HL-60 (cell line): Measurements from ENCODE around the gene RASAL1.

Experiments used
- CTCF ChIP-seq: IDR thresholded peaks from one replicate; pipeline ENCODE4 v1.5.1; 2011; ENCODE audit warnings: low read length, control low read depth, inconsistent platforms; ENCODE audit not compliant: insufficient read depth
- GABPA ChIP-seq: IDR thresholded peaks from 2 replicates; pipeline ENCODE4 v1.6.1; 2012; ENCODE audit warnings: low read depth
- POLR2AphosphoS5 ChIP-seq: IDR thresholded peaks from 2 replicates; pipeline ENCODE4 v1.6.1; 2012; ENCODE audit warnings: low read depth
- REST ChIP-seq: IDR thresholded peaks from 2 replicates; pipeline ENCODE4 v1.6.1; 2012; ENCODE audit warnings: low read depth; ENCODE audit not compliant: insufficient replicate concordance
- SPI1 ChIP-seq: IDR thresholded peaks from 2 replicates; pipeline ENCODE4 v1.6.1; 2012; ENCODE audit warnings: low read depth, mild to moderate bottlenecking, borderline replicate concordance

DNA sequence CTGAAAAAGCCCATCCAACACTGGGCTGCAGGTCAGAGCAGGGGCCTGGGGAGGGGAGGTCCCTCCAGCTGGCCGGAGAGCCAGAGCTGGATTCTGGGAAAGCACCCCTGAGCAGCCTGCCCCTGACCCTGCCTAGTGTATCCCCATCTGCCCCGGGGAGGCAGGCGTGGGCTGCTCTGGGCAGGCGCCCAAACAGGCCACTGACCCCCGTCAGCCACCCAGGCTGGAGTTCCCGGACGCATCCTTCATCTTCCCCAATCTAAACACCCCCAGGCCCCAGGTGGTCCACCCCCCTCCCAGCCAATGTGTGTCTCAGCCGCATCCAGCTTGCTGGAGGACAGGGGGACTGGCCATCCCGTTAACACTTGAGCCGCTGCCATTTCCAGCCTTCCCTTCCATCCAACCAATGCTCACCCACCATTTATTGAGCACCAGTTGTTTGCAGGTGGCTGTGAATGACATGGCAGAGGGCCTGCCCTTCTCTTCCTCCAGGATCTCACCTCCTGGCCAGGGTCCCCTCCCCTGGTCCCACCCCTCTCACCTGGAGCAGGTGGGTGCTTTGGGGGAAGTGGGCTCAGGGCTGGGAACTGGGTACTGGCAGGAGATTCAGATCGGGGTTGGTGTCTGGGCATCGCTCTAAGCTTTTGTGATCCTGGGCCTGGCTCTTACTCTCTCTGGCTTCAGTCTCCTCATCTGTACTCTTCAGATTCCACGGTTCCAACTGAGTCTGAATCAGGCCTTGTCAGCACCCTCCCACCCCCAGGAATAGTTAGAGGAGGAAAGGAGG lies 79.8 kb downstream of the RASAL1 start:
- TF ChIP-seq POLR2AphosphoS5 = no peak
- no peak for TF ChIP-seq CTCF
- TF ChIP-seq REST = no peak
- TF ChIP-seq GABPA = no peak
- no peak for TF ChIP-seq SPI1
